OCI-LY3 (cell line): Measurements from ENCODE around the gene EXOC4.

Experiments used
- EZH2phosphoT487 ChIP-seq: fragments of 200-600 bp; shearing (Covaris generic); IDR thresholded peaks from 2 replicates; pipeline ENCODE4 v1.6.1; 2018; ENCODE audit warnings: antibody characterized with exemption, mixed run types, low read depth
- TF ChIP-seq, protein P1 (sequence below): fragments of 200-600, 300-600 bp; sonication (generic); IDR thresholded peaks from 2 replicates; pipeline ENCODE4 v1.5.1; 2014; ENCODE audit warnings: antibody characterized with exemption, low read length, low read depth

DNA sequence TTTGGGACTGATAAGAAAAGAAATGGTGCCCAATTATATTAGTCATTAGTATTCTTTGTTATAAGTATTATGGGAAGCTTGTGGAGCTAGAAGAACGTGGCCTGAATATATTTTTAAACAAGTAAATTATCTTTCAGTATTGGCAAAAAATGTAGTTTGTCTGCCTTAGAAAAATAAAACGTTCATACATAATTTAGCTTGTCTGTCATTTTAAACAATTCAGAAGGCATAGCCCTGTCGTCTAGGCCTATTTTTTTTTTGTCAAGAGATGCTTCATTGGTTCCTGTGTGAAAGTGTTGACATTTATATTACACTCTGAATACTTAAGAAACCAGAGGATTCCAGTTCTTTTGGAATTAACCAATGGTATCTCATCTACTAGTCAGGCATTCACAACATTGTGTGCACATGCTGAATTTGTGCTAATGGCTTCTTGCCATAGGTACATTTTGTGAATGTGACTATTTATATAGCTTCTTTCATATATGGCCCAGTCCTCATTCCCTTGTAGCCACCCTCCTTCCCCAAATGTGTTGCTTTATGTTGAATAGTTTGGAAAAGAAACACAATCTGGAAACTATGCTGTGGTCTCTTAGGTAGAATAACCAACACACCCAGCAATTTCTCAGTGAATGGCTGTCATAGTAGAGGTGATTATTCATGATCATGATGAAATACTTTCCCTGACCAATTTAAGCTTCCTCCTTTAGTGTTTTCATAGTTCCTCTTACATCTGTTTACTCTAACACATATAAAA lies 435.8 kb downstream of the EXOC4 start:
- TF ChIP-seq, protein P1, sequence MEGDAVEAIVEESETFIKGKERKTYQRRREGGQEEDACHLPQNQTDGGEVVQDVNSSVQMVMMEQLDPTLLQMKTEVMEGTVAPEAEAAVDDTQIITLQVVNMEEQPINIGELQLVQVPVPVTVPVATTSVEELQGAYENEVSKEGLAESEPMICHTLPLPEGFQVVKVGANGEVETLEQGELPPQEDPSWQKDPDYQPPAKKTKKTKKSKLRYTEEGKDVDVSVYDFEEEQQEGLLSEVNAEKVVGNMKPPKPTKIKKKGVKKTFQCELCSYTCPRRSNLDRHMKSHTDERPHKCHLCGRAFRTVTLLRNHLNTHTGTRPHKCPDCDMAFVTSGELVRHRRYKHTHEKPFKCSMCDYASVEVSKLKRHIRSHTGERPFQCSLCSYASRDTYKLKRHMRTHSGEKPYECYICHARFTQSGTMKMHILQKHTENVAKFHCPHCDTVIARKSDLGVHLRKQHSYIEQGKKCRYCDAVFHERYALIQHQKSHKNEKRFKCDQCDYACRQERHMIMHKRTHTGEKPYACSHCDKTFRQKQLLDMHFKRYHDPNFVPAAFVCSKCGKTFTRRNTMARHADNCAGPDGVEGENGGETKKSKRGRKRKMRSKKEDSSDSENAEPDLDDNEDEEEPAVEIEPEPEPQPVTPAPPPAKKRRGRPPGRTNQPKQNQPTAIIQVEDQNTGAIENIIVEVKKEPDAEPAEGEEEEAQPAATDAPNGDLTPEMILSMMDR, result no peak
- TF ChIP-seq EZH2phosphoT487, result no peak
